HCT116 (cell line): ENCODE results near the gene ASB4.

ENCODE experiments used
- ELF1 ChIP-seq: IDR thresholded peaks from 2 replicates; pipeline ENCODE4 v1.6.1; 2012; ENCODE audit warnings: low read depth, borderline replicate concordance
- TF ChIP-seq, protein P1 (sequence below), 3 experiments: fragments of 200-600 bp in 1 of 3; sonication (generic) in 1 of 3; IDR thresholded peaks in 2 of 3; conservative IDR thresholded peaks in 1 of 3; 2 replicates each; pipeline ENCODE4 v1.5.1; 2012 to 2017; ENCODE audit warnings: low read depth in 2 of 3, low read length in 2 of 3, antibody characterized with exemption in 1 of 3, borderline replicate concordance in 1 of 3, control low read depth in 1 of 3, mild to moderate bottlenecking in 1 of 3, mixed read lengths in 1 of 3, mixed run types in 1 of 3, moderate library complexity in 1 of 3; ENCODE audit not compliant: insufficient read depth in 1 of 3

GRCh38 chr7:95501261-95501832 lies 15.6 kb downstream of the ASB4 start:
- TF ChIP-seq, protein P1, sequence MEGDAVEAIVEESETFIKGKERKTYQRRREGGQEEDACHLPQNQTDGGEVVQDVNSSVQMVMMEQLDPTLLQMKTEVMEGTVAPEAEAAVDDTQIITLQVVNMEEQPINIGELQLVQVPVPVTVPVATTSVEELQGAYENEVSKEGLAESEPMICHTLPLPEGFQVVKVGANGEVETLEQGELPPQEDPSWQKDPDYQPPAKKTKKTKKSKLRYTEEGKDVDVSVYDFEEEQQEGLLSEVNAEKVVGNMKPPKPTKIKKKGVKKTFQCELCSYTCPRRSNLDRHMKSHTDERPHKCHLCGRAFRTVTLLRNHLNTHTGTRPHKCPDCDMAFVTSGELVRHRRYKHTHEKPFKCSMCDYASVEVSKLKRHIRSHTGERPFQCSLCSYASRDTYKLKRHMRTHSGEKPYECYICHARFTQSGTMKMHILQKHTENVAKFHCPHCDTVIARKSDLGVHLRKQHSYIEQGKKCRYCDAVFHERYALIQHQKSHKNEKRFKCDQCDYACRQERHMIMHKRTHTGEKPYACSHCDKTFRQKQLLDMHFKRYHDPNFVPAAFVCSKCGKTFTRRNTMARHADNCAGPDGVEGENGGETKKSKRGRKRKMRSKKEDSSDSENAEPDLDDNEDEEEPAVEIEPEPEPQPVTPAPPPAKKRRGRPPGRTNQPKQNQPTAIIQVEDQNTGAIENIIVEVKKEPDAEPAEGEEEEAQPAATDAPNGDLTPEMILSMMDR (IDR thresholded peaks at IDR 0.05 in 2 of 3, conservative IDR thresholded peaks at IDR 0.05 in 1 of 3; ENCODE audit: borderline replicate concordance in 1 of 3, insufficient read depth in 1 of 3, low read depth in 2 of 3, low read length in 2 of 3), result no peak
- no peak for TF ChIP-seq ELF1
